Smooth muscle cell of the brain vasculature (primary cell): ENCODE data around the gene DDX10.

Experiments
- DNase-seq: peaks from one replicate; pipeline ENCODE4 v3.0.0-alpha.2; 2012; ENCODE audit warnings: low read depth, low spot score

The DDX10 gene

GRCh38 chr11:108938604-108939003 lies 273.7 kb downstream of the DDX10 start:
- no peak for DNase-seq

- no peak for DNase-seq
Measured at GRCh38 chr11:108939135-108939534, 274.3 kb downstream of the DDX10 start.

DNA sequence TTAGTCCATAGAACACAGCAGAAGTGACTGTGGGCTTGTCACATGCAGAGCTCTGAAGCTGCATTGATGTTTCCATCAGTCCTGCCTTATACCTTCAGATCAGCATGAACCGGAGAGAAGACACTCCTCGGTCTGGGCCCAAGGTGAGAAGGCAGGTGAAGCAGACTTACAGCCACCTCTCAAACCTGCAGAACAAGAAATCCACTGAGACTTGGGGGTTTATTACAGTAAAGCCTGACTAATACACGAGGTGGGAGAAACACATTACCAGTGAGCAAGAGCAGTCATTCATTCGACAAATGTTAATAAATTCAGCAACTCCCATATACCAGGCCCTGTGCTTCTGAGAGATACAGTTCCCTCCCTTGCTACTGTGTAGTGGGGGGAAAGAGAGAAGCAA lies 279.0 kb downstream of the DDX10 start:
- DNase-seq = no peak

GRCh38 chr11:108944471-108945178 lies 279.8 kb downstream of the DDX10 start:
- no peak for DNase-seq

GRCh38 chr11:108945341-108945740 lies 280.5 kb downstream of the DDX10 start:
- DNase-seq = no peak

DNA sequence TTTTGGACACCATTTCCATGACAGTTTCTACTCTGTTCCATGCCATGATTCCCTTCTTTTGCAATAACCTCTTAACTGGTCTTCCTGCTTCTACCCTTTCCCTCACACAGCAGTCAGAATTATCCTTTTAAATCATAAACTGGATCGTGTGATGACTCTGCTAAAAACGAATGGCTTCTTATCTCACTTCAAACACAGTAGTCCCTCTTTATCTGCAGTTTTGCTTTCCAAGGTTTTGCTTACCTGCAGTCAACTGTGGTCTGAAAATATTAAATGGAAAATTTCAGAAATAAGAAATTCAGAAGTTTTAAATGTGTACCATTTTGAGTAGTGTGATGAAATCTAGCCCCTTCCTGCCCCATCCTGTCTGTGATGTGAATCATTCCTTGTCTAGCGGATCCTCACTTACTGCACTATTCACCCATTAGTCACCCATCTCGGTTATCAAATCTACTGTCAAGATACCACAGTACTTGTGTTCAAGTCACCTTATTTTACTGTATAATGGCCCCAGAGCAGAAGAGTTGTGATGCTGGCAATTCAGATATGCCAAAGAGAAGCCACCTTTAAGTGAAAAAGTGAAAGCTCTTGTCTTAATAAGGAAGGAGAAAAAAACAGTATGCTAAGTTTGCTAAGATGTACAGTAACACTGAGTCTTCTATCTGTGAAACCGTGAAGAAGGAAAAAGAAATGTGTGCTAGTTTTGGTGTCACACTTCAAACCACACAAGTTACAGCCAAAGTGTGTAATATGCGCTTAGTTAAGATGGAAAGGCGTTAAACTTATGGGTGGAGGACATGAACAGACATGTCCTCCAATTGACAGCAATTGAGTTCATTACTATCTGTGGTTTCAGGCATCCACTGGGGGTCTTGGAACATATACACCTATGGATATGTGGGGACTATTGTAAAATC lies 283.0 kb downstream of the DDX10 start:
- no peak for DNase-seq

DNA sequence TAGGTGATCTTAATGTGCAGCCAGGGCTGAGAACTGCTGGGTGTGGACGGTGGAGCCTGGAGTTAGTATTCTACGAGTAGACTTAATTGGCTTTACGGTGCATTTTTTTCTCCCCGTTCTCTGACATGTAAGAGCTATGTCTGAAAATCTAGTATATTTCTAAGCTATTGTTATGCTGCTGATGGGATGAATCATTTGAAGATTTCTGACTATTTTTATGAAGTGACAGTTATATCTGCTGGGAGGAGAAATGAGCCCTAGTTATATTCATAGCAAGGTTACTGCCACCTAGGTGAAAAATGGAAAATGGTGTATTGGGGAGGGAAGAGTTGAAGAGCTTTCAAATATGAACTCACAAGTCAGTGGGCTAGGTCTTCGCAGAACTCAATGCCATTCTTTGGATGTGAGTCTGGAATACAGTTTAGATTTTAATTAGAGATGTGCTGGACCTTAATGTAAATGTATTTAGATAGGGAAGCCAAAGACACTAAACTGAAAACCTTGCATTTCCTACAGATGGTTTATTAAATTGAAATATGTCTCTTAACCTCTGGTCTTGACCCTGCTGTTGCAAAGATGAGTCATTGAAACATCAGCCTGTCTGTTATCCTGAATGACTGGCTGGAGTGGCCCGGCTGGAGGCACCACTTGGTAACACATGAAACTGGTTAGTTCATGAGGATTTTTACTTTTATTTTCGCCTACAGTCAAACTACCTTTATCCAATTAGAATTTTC lies 293.7 kb downstream of the DDX10 start:
- peak; percentile 58 for DNase-seq

- DNase-seq = no peak
Measured at GRCh38 chr11:108959105-108959761, 294.4 kb downstream of the DDX10 start.

- DNase-seq = no peak
Measured at GRCh38 chr11:108959874-108960273, 295.0 kb downstream of the DDX10 start.

GRCh38 chr11:108960501-108960900 lies 295.6 kb downstream of the DDX10 start:
- DNase-seq = no peak

- no peak for DNase-seq
Measured at GRCh38 chr11:108961095-108961494, 296.2 kb downstream of the DDX10 start.

DNA sequence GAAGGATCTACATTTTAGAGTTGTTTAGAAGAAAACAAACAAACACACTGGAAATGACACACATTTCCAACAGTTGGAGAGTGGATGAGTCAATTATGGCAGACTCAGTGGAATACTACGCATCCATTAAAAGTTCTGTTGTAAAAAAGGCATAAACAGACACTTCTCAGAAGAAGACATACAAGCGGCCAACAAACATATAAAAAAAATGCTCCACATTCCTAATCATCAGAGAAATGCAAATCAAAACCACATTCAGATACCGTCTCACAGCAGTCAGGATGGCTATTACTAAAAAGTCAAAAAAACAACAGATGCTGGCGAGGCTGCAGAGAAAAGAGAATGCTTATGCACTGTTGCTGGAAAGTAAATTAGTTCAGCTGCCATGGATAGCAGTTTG lies 298.2 kb downstream of the DDX10 start:
- no peak for DNase-seq

DNA sequence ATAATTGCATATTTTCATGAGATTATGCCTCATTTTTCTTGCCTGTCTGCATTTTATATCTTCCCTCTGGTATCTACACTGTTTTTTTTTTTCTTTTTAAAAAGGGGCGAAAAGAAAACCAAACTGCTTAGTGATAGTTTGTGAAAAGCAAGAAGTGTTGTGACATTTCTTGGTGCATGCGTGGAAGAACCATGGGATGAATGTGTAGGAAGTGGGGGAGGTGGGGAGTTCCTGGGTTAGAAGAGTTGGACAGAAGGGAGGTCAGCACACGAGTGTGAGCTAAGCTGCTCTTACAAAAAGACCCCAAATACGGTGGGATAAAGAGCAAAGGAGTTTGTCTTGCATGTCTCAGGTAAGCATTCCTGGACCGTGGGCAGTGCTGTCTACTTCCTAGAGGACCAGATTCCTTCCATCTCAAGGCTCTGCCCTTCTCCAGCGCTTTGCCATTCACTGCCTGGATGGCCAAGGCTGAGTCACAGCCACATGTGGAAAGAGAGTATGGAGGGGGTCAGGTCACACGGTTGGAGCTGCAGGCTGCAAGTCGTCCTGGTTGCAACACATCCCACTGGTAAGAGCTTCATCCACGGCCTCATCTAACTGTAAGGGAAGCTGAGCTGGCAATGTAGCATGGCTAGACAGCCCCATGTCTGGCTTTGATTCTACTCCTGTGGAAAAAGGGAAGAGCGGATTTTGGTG lies 300.6 kb downstream of the DDX10 start:
- no peak for DNase-seq

DNA sequence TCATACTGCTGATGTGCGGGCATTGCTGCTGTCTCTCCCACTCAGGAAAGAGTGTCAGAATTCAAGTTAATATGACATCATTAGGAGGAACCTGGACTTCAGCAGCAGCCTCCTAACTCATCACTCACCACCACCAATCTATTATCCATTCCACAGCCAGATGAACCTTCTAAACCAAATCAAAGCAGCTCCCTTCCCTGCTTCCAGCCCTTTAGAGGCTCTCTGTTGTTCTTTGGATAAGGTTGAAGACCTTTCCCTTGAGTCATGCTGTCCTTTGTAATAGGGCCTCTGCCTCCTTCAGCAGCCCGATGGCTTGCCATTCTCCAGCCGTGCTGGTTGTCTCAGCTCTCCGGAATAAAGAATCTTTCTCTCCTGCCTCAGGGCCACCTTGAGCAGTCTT lies 301.3 kb downstream of the DDX10 start:
- no peak for DNase-seq

- DNase-seq = no peak
Measured at GRCh38 chr11:108966978-108967377, 302.1 kb downstream of the DDX10 start.

GRCh38 chr11:108967571-108967970 lies 302.7 kb downstream of the DDX10 start:
- no peak for DNase-seq

DNA sequence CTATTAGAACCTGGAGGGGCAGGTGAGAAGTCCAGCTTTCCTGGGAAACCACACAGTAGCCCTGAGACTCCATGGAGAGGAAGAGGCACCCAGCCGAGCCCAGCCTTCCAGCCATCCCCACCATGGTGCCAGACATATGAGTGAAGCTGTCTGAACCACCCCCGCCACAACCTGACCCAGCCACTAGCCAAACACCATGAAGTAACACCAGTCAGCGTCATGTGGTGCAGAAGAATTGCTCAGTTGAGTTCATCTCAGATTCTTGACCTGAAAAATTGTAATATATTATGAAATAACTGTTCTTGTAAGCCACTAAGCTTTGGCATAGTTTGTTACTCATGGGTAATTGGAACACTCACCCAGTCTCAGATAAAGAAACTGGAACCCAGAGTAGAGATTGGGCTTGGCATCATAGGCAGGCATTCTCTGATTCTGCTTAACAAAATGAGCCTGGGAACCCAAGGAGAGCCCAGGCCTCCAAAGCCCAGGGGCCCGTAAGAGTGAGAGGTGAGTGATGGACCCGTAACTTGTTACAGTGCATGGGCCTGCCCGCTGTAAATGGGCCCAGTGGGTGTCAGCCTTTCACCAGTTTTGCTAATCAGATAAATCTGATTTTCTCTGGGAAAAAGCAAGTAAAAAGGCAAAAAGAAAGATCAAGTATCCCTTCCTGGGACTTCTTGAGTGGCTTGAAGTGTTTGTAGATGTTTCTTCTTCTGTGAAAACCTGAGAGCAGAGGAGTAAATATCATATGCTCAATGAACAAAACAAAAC lies 305.5 kb downstream of the DDX10 start:
- no peak for DNase-seq

DNA sequence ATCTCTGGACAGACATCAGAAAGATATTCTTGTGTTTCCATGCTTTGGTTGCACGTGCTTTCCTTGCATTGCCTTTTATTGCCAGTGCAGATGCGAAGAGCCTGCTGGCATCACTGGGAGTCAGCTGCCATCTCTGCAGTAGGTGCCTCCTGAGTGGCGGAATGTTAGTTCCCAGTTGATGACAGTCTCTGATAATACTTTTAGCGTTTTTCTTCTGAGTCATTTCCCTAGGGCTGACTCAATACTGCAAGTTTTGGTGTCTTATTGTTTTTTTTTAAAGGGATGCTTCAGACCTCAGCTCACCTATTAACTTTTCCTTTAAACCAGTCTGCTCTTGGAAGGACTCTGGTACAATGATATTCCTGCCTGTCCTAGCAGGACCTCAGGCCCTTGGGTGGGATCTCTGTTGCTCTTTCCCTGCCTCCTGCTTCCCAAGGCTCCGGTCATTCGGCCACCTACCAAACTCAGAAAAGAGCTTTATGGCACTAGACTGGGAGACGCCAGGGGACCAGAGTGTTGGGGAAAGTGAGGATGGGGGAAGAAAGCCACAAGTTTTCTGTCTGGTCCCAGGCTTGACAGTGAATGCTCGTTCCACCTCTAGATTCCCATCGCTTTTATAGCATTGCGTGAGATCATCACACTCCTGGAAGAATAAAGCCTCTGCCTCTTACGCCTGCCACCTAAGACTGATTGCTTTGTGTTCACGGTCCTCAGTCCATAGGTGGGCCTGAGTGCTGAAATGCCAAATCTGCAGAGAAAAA lies 308.7 kb downstream of the DDX10 start:
- DNase-seq = no peak

DNA sequence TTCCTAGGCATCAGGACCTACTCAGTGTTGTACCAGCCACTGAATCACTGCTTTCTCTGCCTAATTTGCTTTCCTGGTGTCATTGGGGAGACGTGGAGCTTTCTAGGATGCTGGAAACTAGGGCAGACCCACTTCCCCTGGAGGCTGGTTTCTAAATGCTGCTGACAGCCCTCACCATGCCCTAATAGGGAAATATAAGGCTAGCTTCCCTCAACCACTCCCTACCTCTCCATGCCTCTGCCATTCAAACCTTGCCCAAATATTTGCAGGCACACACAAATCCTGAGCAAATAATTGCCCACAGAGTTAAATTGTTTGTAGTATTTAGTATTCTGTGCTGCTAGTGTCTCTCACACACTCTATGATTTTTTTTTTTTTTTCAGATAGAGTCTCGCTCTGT lies 310.2 kb downstream of the DDX10 start:
- DNase-seq = no peak

DNA sequence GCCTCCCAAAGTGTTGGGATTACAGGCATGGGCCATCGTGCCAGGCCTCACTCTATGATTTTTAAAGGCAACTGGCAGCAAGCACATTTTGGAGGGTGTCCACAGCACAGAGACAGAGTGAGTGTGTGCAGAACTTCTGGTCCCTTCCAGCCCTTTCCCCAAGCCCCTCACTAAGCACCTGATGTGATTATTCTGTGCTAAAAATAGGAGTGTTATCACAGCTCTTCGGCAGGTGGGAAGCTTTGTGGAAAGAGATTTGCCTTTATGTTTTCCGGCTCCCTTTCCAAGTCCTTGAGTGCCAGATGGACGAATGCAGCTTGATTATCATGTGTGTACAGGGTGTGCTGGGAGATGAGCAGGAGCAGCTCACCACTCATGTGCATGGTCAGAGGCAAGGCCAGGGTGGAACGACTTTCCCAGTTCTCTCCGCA lies 310.8 kb downstream of the DDX10 start:
- DNase-seq = no peak
